NOMO-1 treated with DMSO at 0.1 percent for 48 hours (cell line): ENCODE results near the gene ANXA5.

ENCODE experiments used
- DNase-seq: peaks from one replicate; lab custom pipeline; 2025; ENCODE audit not compliant: unreplicated experiment; lab: John Stamatoyannopoulos, UW

ANXA5 gene

GRCh38 chr4:121712001-121712651 is 15.3 kb upstream of the ANXA5 start:
- DNase-seq = no peak

GRCh38 chr4:121711263-121712000 is 14.7 kb upstream of the ANXA5 start:
- peak; percentile 34 for DNase-seq

DNA sequence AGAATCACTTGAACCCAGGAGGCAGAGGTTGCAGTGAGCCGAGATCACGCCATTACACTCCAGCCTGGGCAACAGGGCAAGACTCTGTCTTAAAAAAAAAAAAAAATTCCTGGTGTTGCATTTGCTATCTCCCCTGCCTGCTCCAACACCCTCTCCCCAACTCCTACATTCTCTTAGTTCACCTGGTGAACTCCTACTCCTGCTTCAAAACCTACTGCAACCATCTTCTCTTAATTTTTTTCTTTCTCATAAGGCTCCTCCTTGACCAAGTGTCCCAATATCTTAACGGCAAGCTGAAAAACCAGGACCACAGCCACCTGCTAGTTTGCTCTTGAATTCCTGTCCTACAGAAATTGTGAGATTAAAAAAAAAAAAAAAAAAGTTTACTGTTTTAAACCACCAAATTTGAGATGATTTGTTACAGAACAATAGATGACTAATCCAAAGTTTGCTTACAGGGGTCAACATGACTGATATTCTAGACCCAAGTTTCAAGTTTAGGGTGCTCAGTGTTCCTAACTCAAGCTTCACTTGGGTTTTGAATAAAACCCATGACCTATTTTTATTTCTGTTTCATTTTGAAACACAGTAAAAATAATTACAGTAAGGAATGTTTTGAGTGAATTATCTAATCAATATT is 13.1 kb upstream of the ANXA5 start:
- no peak for DNase-seq

DNA sequence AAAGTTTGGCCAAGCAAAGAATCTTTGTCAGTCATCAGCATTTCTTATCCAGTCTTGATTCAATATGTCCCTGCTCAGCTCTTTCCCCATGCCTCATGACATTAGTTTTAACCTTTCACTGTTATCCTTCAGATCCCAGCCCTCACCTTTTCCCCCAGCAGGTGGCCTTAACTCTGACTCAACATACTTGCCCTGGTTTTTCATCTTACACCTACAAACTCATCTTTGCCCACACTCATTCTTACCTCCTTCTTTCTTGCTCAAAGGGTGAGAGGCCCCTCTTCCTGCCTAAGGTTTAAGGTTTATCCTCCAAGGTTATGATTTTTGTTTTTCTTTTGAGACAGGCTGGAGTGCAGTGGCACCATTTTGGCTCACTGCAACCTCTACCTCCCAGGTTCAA is 10.6 kb upstream of the ANXA5 start:
- no peak for DNase-seq

DNA sequence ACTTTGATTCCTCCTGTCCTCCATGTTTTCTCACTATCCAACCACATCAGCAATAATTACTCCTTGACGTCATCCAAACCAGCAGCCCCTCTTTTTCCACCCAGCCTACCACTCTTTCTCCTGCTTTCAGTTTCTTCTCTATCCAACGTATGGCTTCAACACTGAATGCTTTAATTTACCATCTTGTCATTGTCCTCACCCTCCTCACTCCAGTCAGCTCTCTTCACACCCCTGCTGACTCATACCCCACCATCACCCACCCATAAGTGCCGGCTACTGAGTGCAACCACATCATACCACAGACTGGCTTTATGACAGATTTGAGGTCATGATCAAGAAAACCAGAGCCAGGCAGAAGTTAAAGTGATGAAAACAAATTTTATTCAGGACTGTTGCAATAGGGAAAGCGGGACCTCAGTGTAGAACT is 9.8 kb upstream of the ANXA5 start:
- no peak for DNase-seq

GRCh38 chr4:121705521-121705920 is 8.7 kb upstream of the ANXA5 start:
- DNase-seq = no peak

GRCh38 chr4:121702136-121702535 is 5.4 kb upstream of the ANXA5 start:
- no peak for DNase-seq

DNA sequence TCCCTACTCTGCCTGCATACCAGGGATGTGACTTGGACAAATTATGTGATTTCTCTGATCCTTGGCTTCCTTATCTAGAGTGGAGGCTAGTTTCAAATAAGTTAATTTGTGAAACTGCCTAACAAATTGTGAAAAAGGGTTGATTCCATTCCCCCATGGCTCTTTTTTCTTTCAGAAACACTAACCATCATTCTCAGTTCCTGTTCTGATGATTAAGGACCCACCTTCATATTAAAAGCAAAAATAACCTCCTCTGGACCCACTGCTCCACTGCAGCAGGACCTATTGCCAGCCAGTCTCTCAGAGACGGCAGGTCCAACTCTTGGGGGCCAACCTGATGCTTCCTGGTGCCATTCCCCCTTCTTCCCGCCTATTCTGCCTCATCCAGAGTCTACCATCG is 4.5 kb upstream of the ANXA5 start:
- DNase-seq = no peak

DNA sequence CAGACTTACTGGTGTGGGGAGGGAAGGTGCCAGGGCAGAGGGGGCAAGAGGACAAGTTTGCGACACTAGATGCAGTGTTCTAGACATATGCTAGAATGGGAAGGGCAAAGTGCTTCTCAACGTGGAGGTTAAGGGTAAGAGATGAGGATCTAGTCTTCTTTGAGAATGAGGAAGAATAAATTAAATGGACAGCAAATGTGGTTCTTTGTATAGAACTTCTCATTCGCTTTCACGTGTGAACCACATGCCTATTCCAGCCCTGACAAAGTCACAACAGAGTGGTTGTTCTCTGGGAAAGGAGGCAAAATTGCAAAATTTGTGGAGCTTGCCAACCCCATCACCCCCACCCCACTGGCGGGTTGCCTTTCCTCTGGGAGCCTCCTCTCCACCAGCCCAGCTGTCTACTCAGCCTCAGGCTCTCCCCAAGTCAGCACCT is 1.5 kb upstream of the ANXA5 start:
- peak; percentile 34 for DNase-seq

GRCh38 chr4:121697564-121697963 is 784 bp upstream of the ANXA5 start:
- DNase-seq = no peak

- DNase-seq = peak; percentile 74
Observed at GRCh38 chr4:121696170-121696580, 605 bp downstream of the ANXA5 start.

- DNase-seq = no peak
Observed at GRCh38 chr4:121693886-121694285, 2.9 kb downstream of the ANXA5 start.

GRCh38 chr4:121693450-121693849 is 3.3 kb downstream of the ANXA5 start:
- no peak for DNase-seq

GRCh38 chr4:121692261-121692660 is 4.5 kb downstream of the ANXA5 start:
- no peak for DNase-seq

- no peak for DNase-seq
Observed at GRCh38 chr4:121690001-121690400, 6.8 kb downstream of the ANXA5 start.

DNA sequence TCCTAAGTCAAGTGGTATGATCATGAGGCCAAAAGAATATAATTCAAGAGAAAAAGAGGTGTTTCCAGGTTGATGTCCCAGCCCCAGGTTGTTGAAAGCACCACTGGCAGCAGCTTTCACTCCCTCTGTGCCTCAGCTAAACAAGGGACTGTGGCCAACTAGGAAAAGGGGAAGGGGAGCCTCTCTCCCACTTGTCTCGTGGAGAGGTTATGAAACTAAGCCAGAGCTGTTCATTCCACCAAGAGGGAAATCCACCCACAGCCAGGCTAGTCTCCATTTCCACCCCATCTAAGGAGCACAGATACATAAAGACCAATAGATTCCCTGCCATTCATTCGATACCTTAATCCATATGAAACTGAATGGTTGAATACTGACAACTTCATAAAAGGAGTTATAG is 8.1 kb downstream of the ANXA5 start:
- no peak for DNase-seq

DNA sequence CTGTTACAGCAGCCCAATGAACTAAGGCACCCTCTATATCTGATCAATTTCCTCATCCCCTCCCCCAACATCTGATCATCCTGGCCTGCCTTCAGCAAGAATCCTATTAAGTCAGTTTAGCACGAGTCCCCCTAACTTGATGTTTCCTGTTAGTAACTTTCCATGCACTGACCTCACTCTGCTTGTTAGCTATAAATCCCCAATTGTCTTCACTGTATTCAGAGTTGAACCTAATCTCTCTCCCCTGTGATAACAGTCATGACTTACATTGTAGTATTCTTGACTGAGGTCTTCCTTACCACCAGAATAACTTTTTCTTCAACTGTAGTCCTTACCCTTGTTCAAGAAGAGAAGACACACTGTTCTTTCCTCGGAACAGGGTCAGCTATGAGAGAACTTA is 8.5 kb downstream of the ANXA5 start:
- no peak for DNase-seq

DNA sequence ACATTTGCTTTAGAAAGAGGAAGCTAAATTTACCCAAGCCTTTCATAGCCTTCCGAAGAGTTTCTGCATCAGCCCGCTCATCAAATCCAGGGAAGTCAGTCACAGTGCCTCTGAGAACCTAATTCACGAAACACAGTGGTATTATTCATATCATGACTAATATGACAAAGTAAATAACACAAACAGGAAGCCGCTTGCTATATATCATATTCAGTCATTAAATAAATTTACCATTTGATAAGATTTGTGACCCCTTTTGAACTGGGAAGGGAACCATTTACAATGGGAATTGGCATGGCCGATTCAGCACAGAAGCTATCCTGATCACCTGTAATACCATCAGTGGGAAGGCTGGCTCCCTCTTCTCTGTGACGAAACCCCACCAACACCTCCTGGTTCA is 10.5 kb downstream of the ANXA5 start:
- no peak for DNase-seq

DNA sequence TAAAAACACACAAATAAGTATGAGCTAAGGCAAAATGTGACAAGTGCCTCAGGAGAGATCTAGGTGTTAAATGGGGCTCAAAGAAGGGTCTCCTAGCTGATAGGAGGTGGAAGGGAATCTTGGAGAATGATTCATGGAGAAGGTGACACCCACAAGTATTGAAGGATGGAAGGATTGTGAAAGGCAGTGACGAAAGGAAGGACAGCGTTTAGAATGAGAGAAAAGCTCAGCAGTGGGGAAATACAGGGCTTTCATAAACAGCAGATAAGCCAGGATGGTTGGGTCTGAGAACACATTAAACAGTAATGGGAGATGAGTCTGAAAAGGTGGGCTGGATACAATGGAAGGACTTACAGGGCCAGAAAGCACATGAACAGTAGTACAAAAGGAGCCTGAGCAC is 11.5 kb downstream of the ANXA5 start:
- no peak for DNase-seq

DNA sequence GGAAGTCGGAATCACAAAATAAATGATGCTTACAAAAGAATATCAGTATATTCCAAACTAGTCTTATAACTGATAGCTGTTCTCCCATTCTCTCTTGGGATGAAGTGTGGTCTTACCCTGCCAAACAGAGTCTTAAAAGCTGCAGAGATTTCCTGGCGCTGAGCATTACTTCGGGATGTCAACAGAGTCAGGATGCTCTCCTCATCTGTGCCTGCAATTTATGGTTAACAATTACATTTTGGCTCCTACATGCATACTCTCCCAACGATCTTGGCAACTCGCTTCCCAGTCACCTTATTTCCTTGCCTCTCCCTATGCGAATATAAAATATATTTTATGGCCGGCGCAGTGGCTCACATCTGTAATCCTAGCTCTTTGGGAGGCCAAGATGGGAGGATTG is 12.2 kb downstream of the ANXA5 start:
- DNase-seq = no peak

DNA sequence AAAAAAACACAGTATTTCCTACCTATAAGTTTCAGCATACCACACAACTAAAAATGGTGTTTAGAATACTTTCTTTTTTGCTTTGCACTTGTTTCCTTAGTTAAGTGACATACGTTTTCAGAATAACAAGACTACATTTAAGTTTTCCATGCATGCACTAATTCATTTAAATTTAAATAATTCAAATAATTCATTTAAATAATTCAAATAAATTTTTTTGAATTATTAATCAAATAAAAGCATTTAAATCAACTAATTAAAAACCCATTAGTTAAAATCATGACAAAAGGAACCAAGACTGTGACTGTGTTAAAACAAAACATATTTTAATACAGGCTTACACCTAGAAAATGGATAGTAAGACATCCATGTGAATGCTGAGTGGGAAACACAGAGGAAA is 12.8 kb downstream of the ANXA5 start:
- no peak for DNase-seq

DNA sequence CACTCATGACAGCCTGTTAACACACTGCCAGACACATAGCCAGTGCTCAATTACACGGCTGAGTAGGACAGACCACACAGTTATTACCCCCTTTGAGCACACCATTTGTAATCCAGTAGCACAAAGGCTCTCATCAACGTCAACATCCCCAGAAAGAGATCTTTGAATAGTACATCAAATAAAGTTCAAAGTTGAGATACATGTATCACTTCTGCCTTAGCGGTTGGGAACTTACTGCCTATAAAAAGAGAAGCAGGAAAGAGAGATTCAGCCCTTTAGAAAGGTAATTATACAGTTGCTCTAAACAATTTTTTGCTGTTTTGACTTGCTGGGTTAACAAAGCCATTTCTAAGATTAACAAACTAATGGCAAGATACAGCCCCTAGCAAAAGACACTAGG is 16.2 kb downstream of the ANXA5 start:
- no peak for DNase-seq
